GM23338 (cell line): ENCODE results near the gene CYP46A1. TPM values are rescaled to one million over a fixed set of nuclear protein-coding genes. Genes with fewer than 3 reads are reported as not detected.

Experiments
- ATAC-seq: fragments of 200-7000 bp; cut with Tn5 transposase; 3 replicates; pipeline ENCODE4 v1.9.1; 2020
- DNase-seq: peaks from one replicate; pipeline ENCODE4 v3.0.0-alpha.2; 2015; ENCODE audit warnings: low spot score
- H2AFZ ChIP-seq: fragments of 200-600 bp; sonication (generic); 2 replicates; pipeline ENCODE4 v1.8.0; 2016; ENCODE audit warnings: antibody characterized with exemption, mild to moderate bottlenecking, moderate library complexity
- H3F3A ChIP-seq: fragments of 200-600 bp; sonication (generic); replicated peaks from 2 replicates; pipeline ENCODE4 v1.8.0; 2017; ENCODE audit warnings: antibody characterized with exemption, mixed run types, low read depth
- H3K27ac ChIP-seq: fragments of 200-600 bp; sonication (generic); 2 replicates; pipeline ENCODE4 v1.6.1; 2016; ENCODE audit warnings: low read depth
- H3K27me3 ChIP-seq: fragments of 200-600 bp; sonication (generic); 2 replicates; pipeline ENCODE4 v1.8.0; 2016; ENCODE audit warnings: mild to moderate bottlenecking, mixed run types, moderate library complexity; ENCODE audit not compliant: insufficient read depth
- H3K36me3 ChIP-seq: fragments of 200-600 bp; sonication (generic); 2 replicates; pipeline ENCODE4 v1.8.0; 2016; ENCODE audit warnings: mild to moderate bottlenecking; ENCODE audit not compliant: insufficient read depth
- H3K4me1 ChIP-seq: fragments of 200-600 bp; sonication (generic); 2 replicates; pipeline ENCODE4 v1.8.0; 2016; ENCODE audit warnings: mild to moderate bottlenecking, moderate library complexity; ENCODE audit not compliant: insufficient read depth
- H3K4me2 ChIP-seq: fragments of 200-600 bp; sonication (generic); 2 replicates; pipeline ENCODE4 v1.7.1; 2017; ENCODE audit warnings: mixed run types
- H3K4me3 ChIP-seq: fragments of 200-600 bp; sonication (generic); 2 replicates; pipeline ENCODE4 v1.6.1; 2016; ENCODE audit warnings: mixed run types
- H3K79me2 ChIP-seq: fragments of 200-600 bp; sonication (generic); replicated peaks from 2 replicates; pipeline ENCODE4 v1.8.0; 2017; ENCODE audit warnings: mild to moderate bottlenecking; ENCODE audit not compliant: insufficient read depth
- H3K9me2 ChIP-seq: fragments of 200-600 bp; sonication (generic); 2 replicates; pipeline ENCODE4 v1.8.0; 2017; ENCODE audit not compliant: insufficient read depth
- H4K20me1 ChIP-seq: fragments of 200-600 bp; sonication (generic); replicated peaks from 2 replicates; pipeline ENCODE4 v1.8.0; 2017; ENCODE audit warnings: mild to moderate bottlenecking; ENCODE audit not compliant: insufficient read depth
- H3K27ac Mint-ChIP-seq: 2 replicates; pipeline ENCODE4 v1.8.0; 2020; ENCODE audit warnings: inconsistent platforms, mild to moderate bottlenecking, moderate library complexity, mixed read lengths
- H3K27me3 Mint-ChIP-seq: 3 replicates; pipeline ENCODE4 v1.8.0; 2022; ENCODE audit warnings: low read depth, mild to moderate bottlenecking, moderate library complexity, mixed read lengths, inconsistent platforms; ENCODE audit not compliant: insufficient read depth, poor library complexity
- H3K36me3 Mint-ChIP-seq: 3 replicates; pipeline ENCODE4 v1.8.0; 2021; ENCODE audit warnings: low read depth, mild to moderate bottlenecking, inconsistent platforms, moderate library complexity, mixed read lengths
- H3K4me1 Mint-ChIP-seq: 3 replicates; pipeline ENCODE4 v1.8.0; 2020; ENCODE audit warnings: mild to moderate bottlenecking, inconsistent platforms, mixed read lengths
- H3K4me3 Mint-ChIP-seq: 3 replicates; pipeline ENCODE4 v1.8.0; 2021; ENCODE audit warnings: moderate library complexity, mild to moderate bottlenecking, inconsistent platforms, mixed read lengths
- H3K9me3 Mint-ChIP-seq: 3 replicates; pipeline ENCODE4 v1.8.0; 2020; ENCODE audit warnings: moderate library complexity, mild to moderate bottlenecking, inconsistent platforms, mixed read lengths
- EZH2 ChIP-seq: fragments of 200-600 bp; sonication (generic); IDR thresholded peaks from one replicate; pipeline ENCODE4 v1.8.0; 2017; ENCODE audit warnings: antibody characterized with exemption, mild to moderate bottlenecking, low read depth; ENCODE audit not compliant: unreplicated experiment
- POLR2AphosphoS5 ChIP-seq: IDR thresholded peaks from 2 replicates; pipeline ENCODE4 v1.6.1; 2016; ENCODE audit warnings: antibody characterized with exemption, low read depth
- polyA plus RNA-seq: library from polyadenylated mRNA; unstranded; fragments of >200 nt; fragmentation: Nextera tagmentation; extraction: Ambion mirVana; gene quantifications from 2 replicates; pipeline ENCODE4 v1.2.1, GENCODE V29; 2016
- total RNA-seq: library from RNA; depleted of rRNA; stranded (reverse); fragments of >200 nt; shearing (Covaris generic); gene quantifications from 2 replicates; pipeline ENCODE4 v1.2.3, GENCODE V29; 2014
- TF ChIP-seq, protein P1 (sequence below): fragments of 250-450 bp; sonication (Bioruptor Pico); IDR thresholded peaks from 2 replicates; pipeline ENCODE4 v1.5.0; 2020; ENCODE audit warnings: mild to moderate bottlenecking, moderate library complexity
- TF ChIP-seq, protein P2 (sequence below): IDR thresholded peaks from one replicate; pipeline ENCODE4 v1.6.1; 2018; ENCODE audit warnings: antibody characterized with exemption; ENCODE audit not compliant: unreplicated experiment

Gene CYP46A1
- total and polyA plus RNA-seq, 2 experiments from 2014 or later, result 0.59 to 0.66 TPM

DNA sequence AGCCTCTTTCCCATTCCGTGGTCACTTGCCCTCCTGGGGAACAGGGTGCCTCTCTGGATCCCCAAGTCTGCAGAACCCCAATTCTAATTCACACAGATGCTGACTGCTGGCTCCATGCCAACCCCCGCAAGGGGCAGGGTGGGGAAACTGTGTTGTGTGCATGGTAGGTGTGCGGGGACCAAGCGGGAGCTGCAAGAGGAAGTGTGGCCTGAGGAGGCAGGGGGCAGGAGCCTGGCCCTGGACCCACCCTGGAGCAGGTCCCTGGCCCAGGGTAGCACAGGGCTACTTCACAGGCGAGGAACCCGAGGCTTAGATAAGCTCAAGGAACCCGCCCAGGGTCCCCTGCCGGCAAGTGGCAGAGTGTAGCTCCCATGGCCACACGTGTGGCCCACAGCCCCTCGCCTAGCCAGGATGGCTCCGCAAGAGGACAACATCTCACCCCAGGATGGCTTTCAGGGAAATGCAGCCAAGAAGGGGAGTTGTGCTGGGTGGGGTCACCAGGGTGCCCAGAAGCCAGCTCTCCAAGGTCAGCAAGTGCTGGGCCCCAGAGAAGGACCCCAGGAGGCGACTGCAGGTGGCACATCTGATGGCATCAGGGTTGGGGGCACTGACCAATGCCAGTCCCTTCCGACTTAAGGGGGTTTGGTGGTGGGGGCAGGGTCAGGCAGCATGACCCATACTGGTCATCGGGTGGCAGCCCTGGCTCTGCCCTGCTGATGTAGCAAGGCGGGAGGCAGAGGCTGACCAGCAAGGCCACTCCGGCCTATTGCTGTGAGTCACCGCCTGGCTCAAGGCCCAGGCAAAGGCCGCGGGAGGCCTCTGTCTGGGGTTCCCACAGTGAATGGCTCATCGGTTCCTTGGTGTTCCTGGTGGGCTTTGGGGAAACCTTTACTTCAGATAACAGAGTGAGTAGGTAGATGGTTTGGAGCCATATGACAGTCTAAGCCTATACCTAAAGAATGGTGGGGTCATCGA lies 71.8 kb downstream of the CYP46A1 start:
- Histone ChIP-seq H3K4me2 (no peak overlapping the region), H3K4me3 (no peak overlapping the region), H3K79me2 (no peaks in the 10 kb centered on the region), H3F3A (no peaks in the 10 kb centered on the region), H4K20me1 (no peaks in the 10 kb centered on the region), H3K4me1 (peaks cover 13% of the 10 kb centered on the region; the same call in 1 of the 2 replicates), H2AFZ (no peak overlapping the region), H3K27me3 (no peaks in the 10 kb centered on the region), H3K36me3 (no peaks in the 10 kb centered on the region), H3K9me2 (no peaks in the 10 kb centered on the region), H3K27ac (no peak overlapping the region)
- H3K27me3 Mint-ChIP-seq, result peaks cover 22% of the 10 kb centered on the region
- H3K4me3 Mint-ChIP-seq, result no peak overlapping the region
- no peaks in the 10 kb centered on the region for H3K9me3 Mint-ChIP-seq
- H3K4me1 Mint-ChIP-seq, result peaks cover 36% of the 10 kb centered on the region
- ATAC-seq, result no peak
- H3K36me3 Mint-ChIP-seq, result no peaks in the 10 kb centered on the region
- no peak for DNase-seq
- H3K27ac Mint-ChIP-seq, result no peak overlapping the region
- TF ChIP-seq POLR2AphosphoS5 (no peak), EZH2 (no peak)
- TF ChIP-seq, protein P1, sequence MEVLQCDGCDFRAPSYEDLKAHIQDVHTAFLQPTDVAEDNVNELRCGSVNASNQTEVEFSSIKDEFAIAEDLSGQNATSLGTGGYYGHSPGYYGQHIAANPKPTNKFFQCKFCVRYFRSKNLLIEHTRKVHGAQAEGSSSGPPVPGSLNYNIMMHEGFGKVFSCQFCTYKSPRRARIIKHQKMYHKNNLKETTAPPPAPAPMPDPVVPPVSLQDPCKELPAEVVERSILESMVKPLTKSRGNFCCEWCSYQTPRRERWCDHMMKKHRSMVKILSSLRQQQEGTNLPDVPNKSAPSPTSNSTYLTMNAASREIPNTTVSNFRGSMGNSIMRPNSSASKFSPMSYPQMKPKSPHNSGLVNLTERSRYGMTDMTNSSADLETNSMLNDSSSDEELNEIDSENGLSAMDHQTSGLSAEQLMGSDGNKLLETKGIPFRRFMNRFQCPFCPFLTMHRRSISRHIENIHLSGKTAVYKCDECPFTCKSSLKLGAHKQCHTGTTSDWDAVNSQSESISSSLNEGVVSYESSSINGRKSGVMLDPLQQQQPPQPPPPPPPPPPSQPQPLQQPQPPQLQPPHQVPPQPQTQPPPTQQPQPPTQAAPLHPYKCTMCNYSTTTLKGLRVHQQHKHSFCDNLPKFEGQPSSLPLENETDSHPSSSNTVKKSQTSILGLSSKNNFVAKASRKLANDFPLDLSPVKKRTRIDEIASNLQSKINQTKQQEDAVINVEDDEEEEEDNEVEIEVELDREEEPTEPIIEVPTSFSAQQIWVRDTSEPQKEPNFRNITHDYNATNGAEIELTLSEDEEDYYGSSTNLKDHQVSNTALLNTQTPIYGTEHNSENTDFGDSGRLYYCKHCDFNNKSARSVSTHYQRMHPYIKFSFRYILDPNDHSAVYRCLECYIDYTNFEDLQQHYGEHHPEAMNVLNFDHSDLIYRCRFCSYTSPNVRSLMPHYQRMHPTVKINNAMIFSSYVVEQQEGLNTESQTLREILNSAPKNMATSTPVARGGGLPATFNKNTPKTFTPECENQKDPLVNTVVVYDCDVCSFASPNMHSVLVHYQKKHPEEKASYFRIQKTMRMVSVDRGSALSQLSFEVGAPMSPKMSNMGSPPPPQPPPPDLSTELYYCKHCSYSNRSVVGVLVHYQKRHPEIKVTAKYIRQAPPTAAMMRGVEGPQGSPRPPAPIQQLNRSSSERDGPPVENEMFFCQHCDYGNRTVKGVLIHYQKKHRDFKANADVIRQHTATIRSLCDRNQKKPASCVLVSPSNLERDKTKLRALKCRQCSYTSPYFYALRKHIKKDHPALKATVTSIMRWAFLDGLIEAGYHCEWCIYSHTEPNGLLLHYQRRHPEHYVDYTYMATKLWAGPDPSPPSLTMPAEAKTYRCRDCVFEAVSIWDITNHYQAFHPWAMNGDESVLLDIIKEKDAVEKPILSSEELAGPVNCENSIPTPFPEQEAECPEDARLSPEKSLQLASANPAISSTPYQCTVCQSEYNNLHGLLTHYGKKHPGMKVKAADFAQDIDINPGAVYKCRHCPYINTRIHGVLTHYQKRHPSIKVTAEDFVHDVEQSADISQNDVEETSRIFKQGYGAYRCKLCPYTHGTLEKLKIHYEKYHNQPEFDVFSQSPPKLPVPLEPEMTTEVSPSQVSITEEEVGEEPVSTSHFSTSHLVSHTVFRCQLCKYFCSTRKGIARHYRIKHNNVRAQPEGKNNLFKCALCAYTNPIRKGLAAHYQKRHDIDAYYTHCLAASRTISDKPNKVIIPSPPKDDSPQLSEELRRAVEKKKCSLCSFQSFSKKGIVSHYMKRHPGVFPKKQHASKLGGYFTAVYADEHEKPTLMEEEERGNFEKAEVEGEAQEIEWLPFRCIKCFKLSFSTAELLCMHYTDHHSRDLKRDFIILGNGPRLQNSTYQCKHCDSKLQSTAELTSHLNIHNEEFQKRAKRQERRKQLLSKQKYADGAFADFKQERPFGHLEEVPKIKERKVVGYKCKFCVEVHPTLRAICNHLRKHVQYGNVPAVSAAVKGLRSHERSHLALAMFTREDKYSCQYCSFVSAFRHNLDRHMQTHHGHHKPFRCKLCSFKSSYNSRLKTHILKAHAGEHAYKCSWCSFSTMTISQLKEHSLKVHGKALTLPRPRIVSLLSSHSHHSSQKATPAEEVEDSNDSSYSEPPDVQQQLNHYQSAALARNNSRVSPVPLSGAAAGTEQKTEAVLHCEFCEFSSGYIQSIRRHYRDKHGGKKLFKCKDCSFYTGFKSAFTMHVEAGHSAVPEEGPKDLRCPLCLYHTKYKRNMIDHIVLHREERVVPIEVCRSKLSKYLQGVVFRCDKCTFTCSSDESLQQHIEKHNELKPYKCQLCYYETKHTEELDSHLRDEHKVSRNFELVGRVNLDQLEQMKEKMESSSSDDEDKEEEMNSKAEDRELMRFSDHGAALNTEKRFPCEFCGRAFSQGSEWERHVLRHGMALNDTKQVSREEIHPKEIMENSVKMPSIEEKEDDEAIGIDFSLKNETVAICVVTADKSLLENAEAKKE (CRISPR knock-in tag), result no peak
- TF ChIP-seq, protein P2, sequence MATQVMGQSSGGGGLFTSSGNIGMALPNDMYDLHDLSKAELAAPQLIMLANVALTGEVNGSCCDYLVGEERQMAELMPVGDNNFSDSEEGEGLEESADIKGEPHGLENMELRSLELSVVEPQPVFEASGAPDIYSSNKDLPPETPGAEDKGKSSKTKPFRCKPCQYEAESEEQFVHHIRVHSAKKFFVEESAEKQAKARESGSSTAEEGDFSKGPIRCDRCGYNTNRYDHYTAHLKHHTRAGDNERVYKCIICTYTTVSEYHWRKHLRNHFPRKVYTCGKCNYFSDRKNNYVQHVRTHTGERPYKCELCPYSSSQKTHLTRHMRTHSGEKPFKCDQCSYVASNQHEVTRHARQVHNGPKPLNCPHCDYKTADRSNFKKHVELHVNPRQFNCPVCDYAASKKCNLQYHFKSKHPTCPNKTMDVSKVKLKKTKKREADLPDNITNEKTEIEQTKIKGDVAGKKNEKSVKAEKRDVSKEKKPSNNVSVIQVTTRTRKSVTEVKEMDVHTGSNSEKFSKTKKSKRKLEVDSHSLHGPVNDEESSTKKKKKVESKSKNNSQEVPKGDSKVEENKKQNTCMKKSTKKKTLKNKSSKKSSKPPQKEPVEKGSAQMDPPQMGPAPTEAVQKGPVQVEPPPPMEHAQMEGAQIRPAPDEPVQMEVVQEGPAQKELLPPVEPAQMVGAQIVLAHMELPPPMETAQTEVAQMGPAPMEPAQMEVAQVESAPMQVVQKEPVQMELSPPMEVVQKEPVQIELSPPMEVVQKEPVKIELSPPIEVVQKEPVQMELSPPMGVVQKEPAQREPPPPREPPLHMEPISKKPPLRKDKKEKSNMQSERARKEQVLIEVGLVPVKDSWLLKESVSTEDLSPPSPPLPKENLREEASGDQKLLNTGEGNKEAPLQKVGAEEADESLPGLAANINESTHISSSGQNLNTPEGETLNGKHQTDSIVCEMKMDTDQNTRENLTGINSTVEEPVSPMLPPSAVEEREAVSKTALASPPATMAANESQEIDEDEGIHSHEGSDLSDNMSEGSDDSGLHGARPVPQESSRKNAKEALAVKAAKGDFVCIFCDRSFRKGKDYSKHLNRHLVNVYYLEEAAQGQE, result no peak
